HG02588 (cell line): ENCODE data around the gene RALBP1.

Experiments
- ATAC-seq: cut with Tn5 transposase; IDR thresholded peaks from one replicate; pipeline ENCODE4 v1.9.1; 2021; ENCODE audit warnings: mild to moderate bottlenecking, moderate library complexity; ENCODE audit not compliant: unreplicated experiment

Gene RALBP1

DNA sequence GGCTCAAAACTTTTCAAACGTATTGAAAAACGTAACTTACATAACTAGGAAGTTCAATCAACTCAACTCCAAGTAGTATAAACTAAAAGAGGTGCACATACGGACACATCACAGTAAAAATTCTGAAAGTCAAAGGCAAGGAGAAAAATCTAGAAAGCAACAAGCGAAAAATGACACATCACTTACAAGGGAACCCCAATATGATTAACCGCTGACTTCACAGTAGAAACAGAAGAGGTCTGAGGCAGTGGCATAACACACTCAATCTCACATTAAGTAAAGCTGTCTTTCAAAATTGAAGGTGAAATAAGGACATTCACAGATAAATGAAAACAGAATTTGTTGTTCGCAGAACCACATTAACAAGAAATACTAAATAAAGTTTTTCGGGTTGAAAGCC is 106.4 kb downstream of the RALBP1 start:
- no peak for ATAC-seq

DNA sequence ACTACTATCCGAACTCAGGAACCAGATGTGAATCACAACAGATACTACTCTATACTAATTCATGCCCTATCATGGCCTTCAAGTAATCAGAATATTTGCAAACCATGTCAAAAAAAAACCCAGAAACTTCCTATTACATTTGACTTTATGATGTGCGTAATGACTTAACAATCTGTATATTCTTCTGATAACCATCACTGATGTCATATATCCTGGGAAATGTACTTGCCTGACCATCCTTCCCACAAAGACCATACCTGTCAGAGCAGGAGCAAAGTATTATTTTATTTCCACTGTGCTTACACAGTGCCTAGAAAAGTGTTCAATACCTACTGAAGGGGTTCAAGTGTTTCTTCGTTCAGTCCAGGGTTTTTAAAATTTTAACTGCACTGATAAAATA is 111.5 kb downstream of the RALBP1 start:
- ATAC-seq, result no peak
